ENCODE results near the gene SIGLEC1.

SIGLEC1 gene

DNA sequence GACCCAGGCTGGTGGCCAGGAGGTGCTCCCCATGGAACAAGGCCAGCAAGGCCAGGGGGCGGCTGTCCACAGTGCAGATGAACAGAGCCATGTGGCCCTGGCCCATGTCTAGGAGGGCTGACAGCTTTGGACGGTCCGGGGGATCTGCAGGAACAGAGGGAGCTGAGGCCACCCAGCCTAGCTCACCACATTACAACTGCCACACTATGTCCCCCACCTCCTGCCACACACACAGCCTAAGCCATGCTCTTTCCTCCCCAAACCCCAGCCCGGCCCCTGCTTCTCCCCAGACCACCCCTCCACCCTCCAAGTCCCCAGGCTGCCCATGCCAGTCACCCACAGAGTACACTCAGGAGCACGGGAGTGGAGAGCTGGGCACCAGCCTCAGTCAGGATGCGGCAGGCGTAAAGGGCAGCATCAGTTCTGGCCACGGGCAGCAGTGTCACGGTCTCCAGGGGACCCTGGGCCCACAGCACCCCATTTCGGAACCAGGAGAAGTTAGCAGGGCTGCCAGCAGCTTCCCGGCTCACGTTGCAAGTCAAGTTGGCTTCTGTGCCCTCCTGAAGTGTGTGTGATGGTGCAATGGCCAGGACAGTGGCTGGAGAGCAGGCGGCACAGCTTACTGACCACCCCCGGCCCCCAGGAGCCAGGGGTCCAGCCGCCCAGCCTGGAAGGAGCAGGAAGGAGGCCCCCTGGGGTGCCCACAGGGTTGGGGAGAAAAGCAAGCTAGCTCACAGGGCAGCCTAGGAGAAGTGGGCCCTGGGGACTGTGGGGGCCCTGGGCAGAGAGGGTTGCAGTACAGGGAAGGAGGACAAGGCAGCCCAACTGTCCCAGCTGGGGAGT is 15.4 kb downstream of the SIGLEC1 start:
- H3K27me3 ChIP-seq (ENCODE audit: control insufficient read depth, insufficient read depth, low read length): no peaks in the 10 kb centered on the region; the same call in 1 of the 2 replicates
- no peak overlapping the region for H3K27ac ChIP-seq (ENCODE audit: low read depth, low read length)
- H3K36me3 ChIP-seq (ENCODE audit: control insufficient read depth, insufficient read depth, low read length): no peaks in the 10 kb centered on the region

DNA sequence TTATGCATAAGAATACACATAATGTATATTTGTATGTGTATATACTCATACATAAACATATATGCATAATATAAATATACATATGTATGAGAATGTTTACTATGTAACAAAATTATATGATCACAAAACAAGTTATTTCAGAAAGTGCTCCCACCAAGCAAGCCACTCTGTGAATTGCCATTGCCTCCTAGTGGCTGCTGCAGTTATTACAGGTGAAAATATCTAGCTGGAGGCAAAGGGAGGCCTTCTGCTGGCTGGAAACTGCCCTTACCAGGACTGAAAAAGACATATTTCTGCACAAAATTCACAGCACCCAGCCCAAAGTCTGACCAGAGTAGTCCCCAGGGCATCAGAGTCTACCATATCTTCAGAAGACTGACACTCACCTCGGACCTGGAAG is 16.2 kb downstream of the SIGLEC1 start:
- no peaks in the 10 kb centered on the region for H3K4me1 ChIP-seq (ENCODE audit: control insufficient read depth, insufficient read depth, low read length)

More for the DNA sequence above, 15.4 kb downstream of the SIGLEC1 start:
- no peaks in the 10 kb centered on the region for H3K4me1 ChIP-seq (ENCODE audit: control insufficient read depth, insufficient read depth, low read length)
- H3K4me3 ChIP-seq (ENCODE audit: low read depth, low read length): no peak overlapping the region
- peaks cover 6% of the 10 kb centered on the region for H3K9me3 ChIP-seq (ENCODE audit: control insufficient read depth, insufficient read depth, low read depth, low read length)
- H3K9ac ChIP-seq (ENCODE audit: low read length): no peak overlapping the region

DNA sequence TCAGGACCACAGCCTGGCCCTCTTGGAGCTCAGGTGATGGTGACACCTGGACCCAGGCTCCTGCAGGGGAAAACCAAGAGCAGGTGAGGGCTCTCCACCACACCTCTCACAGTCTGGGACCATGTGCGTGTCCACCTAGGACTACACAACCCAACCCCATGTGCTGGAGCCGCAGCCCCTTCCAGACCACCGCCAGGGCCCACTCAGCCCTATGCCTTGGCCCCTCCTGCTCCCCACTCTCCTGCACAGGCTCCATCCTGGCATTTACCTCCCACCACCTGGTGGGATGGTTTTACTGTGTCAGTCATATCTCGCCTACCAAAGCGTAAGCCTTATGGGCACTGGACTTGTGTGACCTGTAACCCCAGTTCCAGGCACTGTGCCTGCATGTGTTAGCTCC is 17.5 kb downstream of the SIGLEC1 start:
- Histone ChIP-seq H3K27ac (ENCODE audit: low read depth, low read length) (no peak overlapping the region), H3K4me1 (ENCODE audit: control insufficient read depth, insufficient read depth, low read length) (no peaks in the 10 kb centered on the region), H3K27me3 (ENCODE audit: control insufficient read depth, insufficient read depth, low read length) (no peaks in the 10 kb centered on the region), H3K9ac (ENCODE audit: low read length) (no peak overlapping the region), H3K9me3 (ENCODE audit: control insufficient read depth, insufficient read depth, low read depth, low read length) (peaks cover 6% of the 10 kb centered on the region), H3K36me3 (ENCODE audit: control insufficient read depth, insufficient read depth, low read length) (no peaks in the 10 kb centered on the region), H3K4me3 (ENCODE audit: low read depth, low read length) (no peak overlapping the region)

More for the DNA sequence above, 16.2 kb downstream of the SIGLEC1 start:
- H3K9me3 ChIP-seq (ENCODE audit: control insufficient read depth, insufficient read depth, low read depth, low read length): peaks cover 6% of the 10 kb centered on the region
- H3K27me3 ChIP-seq (ENCODE audit: control insufficient read depth, insufficient read depth, low read length): no peaks in the 10 kb centered on the region
- no peak overlapping the region for H3K27ac ChIP-seq (ENCODE audit: low read depth, low read length)
- H3K4me3 ChIP-seq (ENCODE audit: low read depth, low read length): no peak overlapping the region
- H3K9ac ChIP-seq (ENCODE audit: low read length): no peak overlapping the region
- no peaks in the 10 kb centered on the region for H3K36me3 ChIP-seq (ENCODE audit: control insufficient read depth, insufficient read depth, low read length)

DNA sequence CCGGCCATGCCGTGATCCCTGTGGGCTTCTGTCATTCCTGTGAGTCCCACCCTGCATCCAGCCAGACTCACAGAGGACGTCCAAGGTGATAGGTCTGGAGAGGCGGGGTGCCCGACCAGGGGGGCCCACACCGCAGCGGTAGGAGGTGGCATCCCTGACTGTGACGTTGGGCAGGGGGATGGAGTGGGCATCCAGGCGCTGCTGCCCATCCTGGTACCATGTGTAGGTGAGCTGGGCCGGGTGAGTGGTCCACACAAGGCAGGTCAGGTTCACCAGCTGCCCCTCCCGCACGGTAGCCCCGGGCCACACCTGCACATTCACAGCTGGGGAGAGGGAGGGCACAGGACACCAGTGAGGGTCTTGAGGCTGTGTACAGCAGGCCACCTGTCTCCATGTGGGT is 19.0 kb downstream of the SIGLEC1 start:
- Histone ChIP-seq H3K4me1 (ENCODE audit: control insufficient read depth, insufficient read depth, low read length) (no peaks in the 10 kb centered on the region), H3K27ac (ENCODE audit: low read depth, low read length) (no peak overlapping the region), H3K4me3 (ENCODE audit: low read depth, low read length) (no peak overlapping the region), H3K9me3 (ENCODE audit: control insufficient read depth, insufficient read depth, low read depth, low read length) (peaks cover 6% of the 10 kb centered on the region), H3K27me3 (ENCODE audit: control insufficient read depth, insufficient read depth, low read length) (no peaks in the 10 kb centered on the region), H3K9ac (ENCODE audit: low read length) (no peak overlapping the region), H3K36me3 (ENCODE audit: control insufficient read depth, insufficient read depth, low read length) (no peaks in the 10 kb centered on the region)

DNA sequence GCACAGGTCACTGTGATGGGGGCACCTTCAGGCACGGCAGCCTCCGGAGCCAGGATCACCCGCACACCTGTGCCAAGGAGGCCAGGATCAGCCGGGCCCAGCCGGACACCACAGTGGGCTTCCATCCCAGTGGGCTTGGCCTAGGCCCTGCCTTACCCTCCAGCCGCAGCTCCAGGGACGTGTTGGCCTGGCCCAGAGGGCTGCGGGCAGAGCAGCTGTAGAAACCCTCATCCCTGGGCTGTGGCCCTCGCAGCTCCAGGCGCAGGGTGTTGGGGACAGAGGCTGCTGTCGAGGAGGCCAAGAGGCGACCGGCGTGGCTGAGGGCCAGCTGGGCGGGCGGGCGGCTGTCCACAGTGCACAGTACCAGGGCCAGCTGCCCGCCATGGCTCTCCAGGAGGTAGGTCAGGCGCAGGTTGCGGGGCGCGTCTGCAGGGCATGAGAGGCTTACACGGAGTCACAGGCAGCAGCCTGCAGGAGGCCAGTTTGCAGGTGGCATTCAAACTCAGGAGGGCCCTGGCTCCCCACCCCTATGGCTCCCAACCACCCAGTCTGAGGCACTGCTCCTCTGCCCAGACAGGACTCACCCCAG is 19.6 kb downstream of the SIGLEC1 start:
- Histone ChIP-seq H3K27me3 (ENCODE audit: control insufficient read depth, insufficient read depth, low read length) (no peaks in the 10 kb centered on the region), H3K9me3 (ENCODE audit: control insufficient read depth, insufficient read depth, low read depth, low read length) (peaks cover 6% of the 10 kb centered on the region), H3K4me3 (ENCODE audit: low read depth, low read length) (no peak overlapping the region), H3K36me3 (ENCODE audit: control insufficient read depth, insufficient read depth, low read length) (no peaks in the 10 kb centered on the region), H3K27ac (ENCODE audit: low read depth, low read length) (no peak overlapping the region), H3K9ac (ENCODE audit: low read length) (no peak overlapping the region), H3K4me1 (ENCODE audit: control insufficient read depth, insufficient read depth, low read length) (peaks cover 3% of the 10 kb centered on the region; the same call in 1 of the 2 replicates)

DNA sequence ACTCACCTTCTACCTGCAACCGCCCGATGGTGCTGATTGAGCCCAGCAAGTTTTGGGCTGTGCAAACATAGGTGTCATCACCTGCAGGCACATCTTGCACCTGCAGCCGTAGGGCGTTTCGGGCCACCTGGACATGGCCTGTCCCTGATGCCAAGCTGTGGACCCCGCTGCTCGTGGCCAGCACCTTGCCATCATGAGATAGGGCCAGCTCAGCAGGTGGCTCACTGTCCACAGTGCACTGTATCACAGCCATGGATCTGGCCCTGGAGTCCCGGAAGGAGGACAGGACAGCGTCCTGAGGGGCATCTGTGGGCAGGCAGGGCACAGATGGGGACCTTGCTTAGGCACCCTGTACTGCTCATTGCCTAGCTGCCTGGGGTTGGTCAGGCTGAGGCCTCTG is 20.5 kb downstream of the SIGLEC1 start:
- peaks cover 6% of the 10 kb centered on the region for H3K9me3 ChIP-seq (ENCODE audit: control insufficient read depth, insufficient read depth, low read depth, low read length)

DNA sequence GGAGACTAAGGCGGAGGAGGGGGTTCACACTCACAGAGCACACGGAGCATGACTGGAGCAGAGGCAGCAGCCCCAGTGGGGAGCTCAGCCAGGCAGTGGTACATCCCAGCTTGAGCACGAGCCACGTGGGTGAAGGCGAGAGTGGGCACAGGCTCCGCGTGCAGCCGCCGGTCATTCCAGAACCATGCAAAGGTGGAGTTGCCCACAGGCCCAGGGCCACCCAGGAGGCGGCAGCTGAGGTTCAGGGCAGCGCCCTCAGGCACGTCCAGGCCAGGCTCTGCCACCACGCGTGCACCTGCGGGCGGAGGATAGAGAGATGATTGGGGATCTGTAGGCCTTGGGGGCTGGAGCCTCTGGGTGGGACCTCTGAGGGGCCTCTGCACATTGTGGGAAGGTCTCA is 21.1 kb downstream of the SIGLEC1 start:
- no peaks in the 10 kb centered on the region for H3K27me3 ChIP-seq (ENCODE audit: control insufficient read depth, insufficient read depth, low read length)
- H3K4me1 ChIP-seq (ENCODE audit: control insufficient read depth, insufficient read depth, low read length): peaks cover 3% of the 10 kb centered on the region; the same call in 1 of the 2 replicates
- H3K4me3 ChIP-seq (ENCODE audit: low read depth, low read length): no peak overlapping the region
- peaks cover 2% of the 10 kb centered on the region for H3K9me3 ChIP-seq (ENCODE audit: control insufficient read depth, insufficient read depth, low read depth, low read length)
- H3K9ac ChIP-seq (ENCODE audit: low read length): no peak overlapping the region
- H3K27ac ChIP-seq (ENCODE audit: low read depth, low read length): no peak overlapping the region
- no peaks in the 10 kb centered on the region for H3K36me3 ChIP-seq (ENCODE audit: control insufficient read depth, insufficient read depth, low read length)

More for the DNA sequence above, 20.5 kb downstream of the SIGLEC1 start:
- no peaks in the 10 kb centered on the region for H3K36me3 ChIP-seq (ENCODE audit: control insufficient read depth, insufficient read depth, low read length)
- H3K27me3 ChIP-seq (ENCODE audit: control insufficient read depth, insufficient read depth, low read length): no peaks in the 10 kb centered on the region
- no peak overlapping the region for H3K9ac ChIP-seq (ENCODE audit: low read length)
- H3K4me1 ChIP-seq (ENCODE audit: control insufficient read depth, insufficient read depth, low read length): peaks cover 3% of the 10 kb centered on the region; the same call in 1 of the 2 replicates
- no peak overlapping the region for H3K4me3 ChIP-seq (ENCODE audit: low read depth, low read length)
- no peak overlapping the region for H3K27ac ChIP-seq (ENCODE audit: low read depth, low read length)

DNA sequence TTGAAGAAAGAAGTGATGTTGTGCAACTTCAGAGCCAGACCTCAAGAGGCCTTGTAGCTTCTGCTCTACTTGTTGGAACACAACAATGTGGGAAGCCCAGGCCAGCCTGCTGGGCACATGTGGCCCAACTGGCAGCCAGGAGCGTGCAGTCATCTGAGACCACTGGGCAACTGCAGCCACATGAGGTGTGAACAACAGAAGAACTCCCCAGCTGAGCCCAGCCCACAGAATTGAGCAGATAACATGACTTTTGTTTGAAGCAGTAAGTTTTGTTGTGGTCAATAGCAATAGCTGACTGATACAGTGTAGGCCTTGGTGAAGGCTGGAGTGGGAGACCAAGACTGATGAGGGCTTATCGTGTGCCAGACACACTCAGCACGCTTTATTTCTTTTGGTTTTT is 22.0 kb downstream of the SIGLEC1 start:
- Histone ChIP-seq H3K4me3 (ENCODE audit: low read depth, low read length) (no peak overlapping the region), H3K27ac (ENCODE audit: low read depth, low read length) (no peak overlapping the region), H3K9ac (ENCODE audit: low read length) (no peak overlapping the region), H3K4me1 (ENCODE audit: control insufficient read depth, insufficient read depth, low read length) (peaks cover 4% of the 10 kb centered on the region), H3K9me3 (ENCODE audit: control insufficient read depth, insufficient read depth, low read depth, low read length) (no peaks in the 10 kb centered on the region), H3K27me3 (ENCODE audit: control insufficient read depth, insufficient read depth, low read length) (no peaks in the 10 kb centered on the region), H3K36me3 (ENCODE audit: control insufficient read depth, insufficient read depth, low read length) (no peaks in the 10 kb centered on the region)

DNA sequence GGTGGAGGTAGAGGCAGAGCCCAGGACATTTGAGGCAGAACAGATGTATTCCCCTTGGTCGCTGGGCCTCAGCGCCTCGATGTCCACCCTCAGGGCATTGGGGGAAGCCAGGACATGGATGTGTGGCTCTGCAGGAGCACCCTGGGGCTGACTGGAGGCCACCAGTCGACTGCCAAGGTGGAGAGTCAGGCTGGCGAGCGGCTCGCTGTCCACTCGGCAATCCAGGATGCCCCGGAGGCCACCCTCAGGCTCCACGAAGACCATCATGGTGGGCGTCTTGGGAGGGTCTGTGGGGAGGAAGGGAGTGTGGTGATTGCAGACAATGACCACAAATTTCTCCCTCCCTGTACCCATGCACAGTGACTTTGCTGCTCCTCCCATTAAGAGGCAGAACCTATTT is 22.4 kb downstream of the SIGLEC1 start:
- H3K36me3 ChIP-seq (ENCODE audit: control insufficient read depth, insufficient read depth, low read length): no peaks in the 10 kb centered on the region
- H3K4me3 ChIP-seq (ENCODE audit: low read depth, low read length): no peak overlapping the region
- H3K4me1 ChIP-seq (ENCODE audit: control insufficient read depth, insufficient read depth, low read length): peaks cover 8% of the 10 kb centered on the region
- no peaks in the 10 kb centered on the region for H3K9me3 ChIP-seq (ENCODE audit: control insufficient read depth, insufficient read depth, low read depth, low read length)
- no peak overlapping the region for H3K9ac ChIP-seq (ENCODE audit: low read length)
- H3K27ac ChIP-seq (ENCODE audit: low read depth, low read length): no peak overlapping the region
- peaks cover 4% of the 10 kb centered on the region; the same call in 1 of the 2 replicates for H3K27me3 ChIP-seq (ENCODE audit: control insufficient read depth, insufficient read depth, low read length)

DNA sequence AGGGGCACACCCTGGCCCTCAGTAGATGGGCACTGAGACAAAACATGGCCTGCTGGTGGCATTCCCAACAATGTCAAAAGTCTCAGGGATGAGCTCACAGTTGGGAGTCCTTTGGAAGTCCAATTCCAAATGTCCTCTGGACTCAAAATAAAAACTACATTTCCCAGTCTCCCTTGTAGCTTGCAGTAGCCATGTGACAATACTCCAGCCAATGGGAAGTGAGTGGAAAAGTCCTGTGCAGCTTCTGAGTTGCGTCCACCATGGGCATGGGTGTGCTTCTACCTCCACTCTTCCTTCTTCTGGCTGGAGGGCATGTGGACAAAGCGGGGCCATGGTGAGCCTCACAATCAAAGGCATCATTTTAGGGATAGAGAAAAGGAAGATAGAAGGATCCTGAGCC is 24.7 kb downstream of the SIGLEC1 start:
- Histone ChIP-seq H3K27me3 (ENCODE audit: control insufficient read depth, insufficient read depth, low read length) (peaks cover 10% of the 10 kb centered on the region; the same call in 1 of the 2 replicates), H3K4me3 (ENCODE audit: low read depth, low read length) (no peak overlapping the region), H3K9ac (ENCODE audit: low read length) (no peak overlapping the region), H3K27ac (ENCODE audit: low read depth, low read length) (no peak overlapping the region), H3K36me3 (ENCODE audit: control insufficient read depth, insufficient read depth, low read length) (no peaks in the 10 kb centered on the region), H3K9me3 (ENCODE audit: control insufficient read depth, insufficient read depth, low read depth, low read length) (no peaks in the 10 kb centered on the region), H3K4me1 (ENCODE audit: control insufficient read depth, insufficient read depth, low read length) (peaks cover 17% of the 10 kb centered on the region)

DNA sequence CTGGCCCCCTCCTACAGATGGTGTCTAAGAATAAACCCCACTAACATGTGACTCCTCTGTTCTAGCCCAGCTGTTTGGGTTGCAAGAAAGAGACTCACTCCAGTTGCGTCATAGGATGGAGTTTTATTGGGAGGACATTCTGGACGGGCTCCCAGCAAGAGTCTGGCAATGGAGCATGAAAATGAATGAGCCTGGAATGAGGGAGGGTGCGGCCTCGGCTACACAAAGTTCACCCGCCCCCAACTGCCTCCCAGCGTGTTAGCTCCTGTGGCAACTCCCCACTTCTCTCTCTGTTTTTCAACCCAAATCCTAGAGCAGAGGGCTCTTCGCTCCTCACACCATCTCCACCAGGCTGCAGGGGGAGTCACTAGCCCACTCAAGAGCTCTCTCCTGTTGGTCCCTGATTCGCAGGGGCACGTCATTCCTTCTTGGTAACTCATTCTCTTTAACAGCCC is 25.5 kb downstream of the SIGLEC1 start:
- Histone ChIP-seq H3K4me1 (ENCODE audit: control insufficient read depth, insufficient read depth, low read length) (peaks cover 19% of the 10 kb centered on the region), H3K27ac (ENCODE audit: low read depth, low read length) (no peak overlapping the region), H3K27me3 (ENCODE audit: control insufficient read depth, insufficient read depth, low read length) (peaks cover 16% of the 10 kb centered on the region), H3K9me3 (ENCODE audit: control insufficient read depth, insufficient read depth, low read depth, low read length) (no peaks in the 10 kb centered on the region), H3K36me3 (ENCODE audit: control insufficient read depth, insufficient read depth, low read length) (no peaks in the 10 kb centered on the region), H3K9ac (ENCODE audit: low read length) (no peak overlapping the region), H3K4me3 (ENCODE audit: low read depth, low read length) (no peak overlapping the region)

Measured in HUES6 (cell line).